Hypothalamus (tissue), 51 donors: Measurements from ENCODE around the gene ERGIC1.
A peak's percentile ranks its signal among the peaks of the same experiment; 100 is the strongest.
"Not testable (repeated sequence)": the region's sequence is repeated elsewhere in the genome, so short reads cannot be mapped to it uniquely, and the experiment has no call there.

ENCODE experiments used
- DNase-seq, 51 donors: peaks; one replicate each; lab custom pipeline; 2025; lab: John Stamatoyannopoulos, UW

ERGIC1 gene

DNA sequence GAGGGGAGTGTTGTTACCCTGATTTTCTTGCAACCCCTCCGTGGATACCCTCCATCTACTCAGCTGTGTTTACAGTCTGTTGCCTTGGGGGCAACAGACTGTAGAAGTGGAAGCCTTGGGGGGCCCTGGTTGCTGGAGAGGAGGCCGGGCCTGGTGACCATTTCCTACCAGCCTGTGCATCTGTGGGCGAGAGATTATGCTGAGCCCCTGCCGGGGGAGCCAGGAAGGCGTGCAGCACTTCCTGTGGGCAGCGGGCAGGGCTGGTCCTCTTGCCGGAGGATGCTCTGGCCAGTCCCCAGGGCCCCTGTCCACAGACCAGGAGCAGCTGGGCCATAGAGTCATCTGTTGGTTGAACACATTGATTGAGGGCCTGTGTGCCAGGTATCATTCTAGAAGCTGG, 11.1 kb downstream of the ERGIC1 start:
- DNase-seq, result no peak

DNA sequence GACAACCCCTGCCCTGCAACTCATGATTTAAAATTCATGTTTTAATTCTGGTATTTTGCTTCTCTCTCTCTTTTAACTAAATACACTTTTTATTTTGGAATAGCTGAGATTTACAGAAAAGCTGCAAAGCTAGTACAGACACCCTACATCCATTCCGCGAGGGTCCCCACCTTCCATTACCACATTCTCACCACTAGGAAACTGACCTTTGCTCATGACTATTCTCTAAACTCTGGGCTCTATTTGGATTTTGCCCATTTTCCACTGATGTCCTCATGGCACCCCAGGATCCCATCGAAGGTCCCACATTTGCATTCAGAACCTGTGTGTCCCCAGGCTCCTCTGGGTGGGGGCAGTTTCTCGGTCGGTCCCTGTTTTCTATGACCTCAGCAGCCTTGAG, 11.5 kb downstream of the ERGIC1 start:
- DNase-seq, result no peak

DNA sequence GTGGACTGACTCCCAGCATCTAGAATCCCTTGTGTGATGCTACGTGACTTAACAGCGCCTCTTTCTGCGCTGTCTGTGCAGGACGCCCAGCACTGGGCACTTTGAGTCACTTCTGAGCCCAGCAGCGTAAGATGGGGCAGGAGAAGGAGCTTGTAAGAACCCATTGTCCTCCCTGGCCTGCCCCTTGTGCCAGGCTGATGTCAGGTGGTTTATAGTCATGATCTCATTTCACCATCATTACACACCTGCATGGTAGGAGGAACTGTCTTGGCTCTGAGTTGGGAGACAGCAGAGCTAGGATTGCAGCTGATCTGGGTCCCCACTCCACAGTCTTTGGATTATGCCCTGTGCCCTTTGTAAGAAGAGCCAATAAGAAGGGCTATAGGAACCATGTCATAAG, 12.2 kb downstream of the ERGIC1 start:
- DNase-seq, result no peak

GRCh38 chr5:172846677-172847076, 12.6 kb downstream of the ERGIC1 start:
- DNase-seq, result no peak

- not testable (repeated sequence) for DNase-seq
Observed at GRCh38 chr5:172847584-172847983, 13.5 kb downstream of the ERGIC1 start.

DNA sequence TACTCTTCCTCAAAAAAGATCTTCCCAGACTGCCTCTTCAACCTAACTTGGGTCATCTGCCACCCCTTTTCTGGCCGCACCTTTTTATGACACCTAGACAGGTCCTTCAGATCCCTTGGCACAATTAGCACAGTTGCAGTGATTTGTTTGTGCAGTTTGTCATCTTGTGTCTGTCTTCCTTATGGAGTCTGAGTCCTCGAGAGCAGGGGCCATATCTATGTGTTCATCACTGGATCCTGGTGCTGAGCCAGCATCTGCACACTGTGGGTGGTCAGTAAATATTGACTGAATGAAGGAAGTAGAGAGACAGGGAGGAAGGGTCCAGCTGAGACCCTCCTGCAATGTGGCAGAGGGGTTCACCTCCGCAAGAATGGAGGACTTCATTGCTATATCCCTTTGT, 14.4 kb downstream of the ERGIC1 start:
- no peak for DNase-seq

- peak in 1 of 51 donors; percentile 11 for DNase-seq
Observed at GRCh38 chr5:172849606-172850453, 15.8 kb downstream of the ERGIC1 start.

DNA sequence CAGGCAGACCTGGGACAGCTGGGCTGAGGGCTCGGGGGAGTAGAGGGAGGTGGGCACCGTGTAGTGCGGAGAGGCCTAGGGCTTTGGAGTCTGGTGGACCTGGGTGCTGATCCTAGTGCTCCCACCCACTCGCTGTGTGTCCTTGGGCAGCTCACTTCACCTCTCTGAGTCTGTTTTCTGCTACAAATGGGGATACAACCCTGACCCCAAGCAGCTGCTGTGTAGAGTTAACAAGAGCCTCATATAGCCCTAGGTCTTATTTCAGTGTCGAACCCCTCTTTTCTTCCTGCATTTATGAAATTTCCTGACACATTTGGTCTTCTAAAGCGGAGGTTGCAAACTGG, 16.4 kb downstream of the ERGIC1 start:
- no peak for DNase-seq

DNA sequence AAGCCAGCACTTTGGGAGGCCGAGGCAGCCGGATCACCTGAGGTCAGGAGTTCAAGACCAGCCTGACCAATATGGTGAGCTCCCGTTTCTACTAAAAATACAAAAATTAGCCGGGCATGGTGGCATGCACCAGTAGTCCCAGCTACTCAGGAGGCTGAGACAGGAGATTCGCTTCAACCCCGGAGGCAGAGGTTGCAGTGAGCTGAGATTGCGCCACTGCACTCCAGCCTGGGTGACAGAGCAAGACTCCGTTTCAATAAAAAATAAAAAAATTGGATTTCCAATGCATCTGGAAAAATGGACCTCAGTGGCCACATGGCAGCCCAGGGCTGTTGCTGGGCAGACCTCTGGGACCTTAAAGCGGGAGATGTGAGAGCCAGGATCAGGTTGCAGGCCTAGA, 17.2 kb downstream of the ERGIC1 start:
- DNase-seq, result not testable (repeated sequence)

DNA sequence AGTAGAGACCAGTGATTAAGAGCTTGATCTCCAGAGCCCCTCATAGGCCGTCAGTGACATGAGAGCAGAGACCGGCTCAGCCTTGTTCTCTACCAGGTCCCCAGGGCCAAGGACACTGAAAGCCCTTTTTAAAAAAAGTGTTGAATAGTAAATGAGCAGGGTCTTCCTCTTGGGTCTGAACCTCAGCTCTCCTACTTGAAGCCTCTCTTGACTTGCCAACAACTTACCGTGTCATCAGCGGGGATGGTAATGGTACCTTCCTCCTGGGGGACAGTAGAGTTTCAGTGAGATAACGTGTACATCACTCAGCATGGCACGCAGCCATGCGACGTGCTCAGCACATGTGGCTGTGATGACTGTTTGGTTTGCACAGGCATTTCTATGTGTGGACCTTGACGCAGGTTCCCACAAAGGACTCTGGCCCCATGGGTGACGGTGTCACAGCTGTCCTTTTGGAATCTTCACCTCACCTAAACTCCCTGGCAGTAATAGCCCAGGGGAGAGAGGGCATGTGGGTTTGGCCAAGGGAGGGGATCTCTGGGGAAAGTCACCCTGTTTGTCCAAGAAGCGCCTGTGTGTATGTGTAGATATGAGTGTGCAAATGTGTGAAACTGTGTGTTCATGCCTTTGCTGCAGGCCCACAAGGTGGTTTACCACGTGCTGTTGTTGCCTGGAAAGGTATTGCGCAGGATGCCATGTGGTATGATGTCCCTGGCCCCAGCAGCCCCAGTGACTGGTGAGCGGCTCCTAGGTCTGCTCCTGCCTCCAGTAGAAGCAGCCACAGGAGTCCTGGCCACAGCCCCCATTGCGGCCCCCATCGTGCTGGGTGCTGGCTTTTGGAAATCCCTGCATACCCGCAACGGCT, 18.7 kb downstream of the ERGIC1 start:
- DNase-seq, result no peak

- DNase-seq, result no peak
Observed at GRCh38 chr5:172853355-172853975, 19.4 kb downstream of the ERGIC1 start.

- DNase-seq, result no peak
Observed at GRCh38 chr5:172854451-172854871, 20.4 kb downstream of the ERGIC1 start.

- DNase-seq, result no peak
Observed at GRCh38 chr5:172854971-172855370, 20.9 kb downstream of the ERGIC1 start.

- peak in 2 of 51 donors; percentile 15 to 24 for DNase-seq
Observed at GRCh38 chr5:172855597-172856292, 21.7 kb downstream of the ERGIC1 start.

DNA sequence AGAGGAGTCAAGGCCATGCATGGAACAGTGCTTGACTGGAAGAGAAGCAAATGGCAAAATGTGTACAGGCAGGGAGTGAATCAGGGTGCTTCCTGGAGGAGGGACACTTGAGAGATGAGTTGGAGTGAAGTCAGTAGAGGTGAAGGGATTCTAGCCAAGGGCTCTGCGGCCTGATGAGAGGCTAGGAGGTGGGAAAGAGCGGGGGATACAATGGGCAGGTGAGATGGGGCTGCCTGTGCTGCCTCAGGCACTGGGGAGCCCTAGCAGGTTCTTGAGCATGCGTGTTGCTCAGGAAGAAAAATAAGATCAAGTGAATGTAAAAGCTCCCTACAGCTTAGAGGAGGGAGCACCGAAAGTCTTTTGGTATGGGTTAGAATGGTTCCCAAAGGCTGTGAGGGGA, 22.3 kb downstream of the ERGIC1 start:
- DNase-seq, result no peak

DNA sequence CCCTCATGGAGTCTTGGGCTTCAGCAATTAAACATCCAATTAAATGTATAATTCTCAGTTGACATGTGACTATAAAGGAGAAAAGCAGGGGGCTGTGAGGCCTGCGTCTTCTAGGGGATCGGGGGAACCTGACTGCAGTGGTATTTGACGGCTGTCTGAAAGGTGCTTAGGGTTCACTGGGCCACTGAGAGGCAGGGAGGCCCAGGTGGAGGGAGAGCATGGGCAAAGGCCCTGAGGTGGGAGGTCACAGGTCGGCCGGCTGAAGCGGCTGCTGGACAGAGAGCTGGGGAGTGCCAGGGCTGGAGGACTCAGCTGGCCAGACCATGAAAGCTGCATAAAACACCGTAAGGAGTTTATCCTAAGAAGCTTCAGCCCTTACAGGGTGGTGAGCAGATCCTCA, 23.9 kb downstream of the ERGIC1 start:
- no peak for DNase-seq

GRCh38 chr5:172858511-172858989, 24.5 kb downstream of the ERGIC1 start:
- no peak for DNase-seq

GRCh38 chr5:172858990-172859811, 25.1 kb downstream of the ERGIC1 start:
- DNase-seq, result no peak

- DNase-seq, result no peak
Observed at GRCh38 chr5:172859966-172860365, 25.9 kb downstream of the ERGIC1 start.
